GM19328 (cell line): ENCODE results near the gene HIP1R.

Experiments
- ATAC-seq: cut with Tn5 transposase; IDR thresholded peaks from one replicate; pipeline ENCODE4 v1.9.1; 2021; ENCODE audit warnings: mild to moderate bottlenecking, moderate library complexity; ENCODE audit not compliant: unreplicated experiment

HIP1R gene

GRCh38 chr12:122860040-122860853 is 25.0 kb downstream of the HIP1R start:
- no peak for ATAC-seq

GRCh38 chr12:122860854-122861586 is 25.8 kb downstream of the HIP1R start:
- no peak for ATAC-seq

- ATAC-seq, result no peak
Measured at GRCh38 chr12:122861587-122861970, 26.3 kb downstream of the HIP1R start.

GRCh38 chr12:122862110-122862634 is 26.9 kb downstream of the HIP1R start:
- ATAC-seq, result no peak

- ATAC-seq, result no peak
Measured at GRCh38 chr12:122862872-122863701, 27.8 kb downstream of the HIP1R start.

GRCh38 chr12:122864894-122865253 is 29.6 kb downstream of the HIP1R start:
- no peak for ATAC-seq

- no peak for ATAC-seq
Measured at GRCh38 chr12:122865268-122866231, 30.3 kb downstream of the HIP1R start.

- ATAC-seq, result no peak
Measured at GRCh38 chr12:122866379-122866778, 31.1 kb downstream of the HIP1R start.

GRCh38 chr12:122866950-122867607 is 31.8 kb downstream of the HIP1R start:
- no peak for ATAC-seq

GRCh38 chr12:122867691-122868461 is 32.6 kb downstream of the HIP1R start:
- ATAC-seq, result no peak

GRCh38 chr12:122868471-122869177 is 33.4 kb downstream of the HIP1R start:
- no peak for ATAC-seq

- ATAC-seq, result no peak
Measured at GRCh38 chr12:122869207-122869973, 34.1 kb downstream of the HIP1R start.

GRCh38 chr12:122870163-122870842 is 35.0 kb downstream of the HIP1R start:
- no peak for ATAC-seq

- ATAC-seq, result no peak
Measured at GRCh38 chr12:122870867-122871664, 35.8 kb downstream of the HIP1R start.

- no peak for ATAC-seq
Measured at GRCh38 chr12:122871851-122872780, 36.9 kb downstream of the HIP1R start.
